Upper lobe of right lung (tissue), 1 donor: Measurements from ENCODE around the gene TMEM30B. TPM values are rescaled to one million over a fixed set of nuclear protein-coding genes. Genes with fewer than 3 reads are reported as not detected.

ENCODE experiments used
- ATAC-seq: fragments of 200-7000 bp; cut with Tn5 transposase; one replicate; pipeline ENCODE4 v1.9.1; 2020; ENCODE audit warnings: mild to moderate bottlenecking, moderate library complexity
- DNase-seq: peaks from one replicate; pipeline ENCODE4 v3.0.0-alpha.2; 2020
- H3K27ac ChIP-seq: fragments of 200-600 bp; one replicate; pipeline ENCODE4 v1.8.0; 2022
- H3K27me3 ChIP-seq: fragments of 200-600 bp; one replicate; pipeline ENCODE4 v1.8.0; 2022; ENCODE audit warnings: mild to moderate bottlenecking
- H3K36me3 ChIP-seq: fragments of 200-600 bp; one replicate; pipeline ENCODE4 v1.8.0; 2022
- H3K4me1 ChIP-seq: fragments of 200-600 bp; one replicate; pipeline ENCODE4 v1.8.0; 2022
- H3K4me3 ChIP-seq: fragments of 200-600 bp; one replicate; pipeline ENCODE4 v1.8.0; 2022; ENCODE audit warnings: mild to moderate bottlenecking
- H3K9me3 ChIP-seq: fragments of 200-600 bp; one replicate; pipeline ENCODE4 v1.8.0; 2022
- intact Hi-C: fragments of 100-400 bp; cut with DNase I; formaldehyde crosslinking; loops from one replicate; pipeline ENCODE4 v1.11.0; 2022
- total RNA-seq: library from RNA; stranded (reverse); fragmentation: NEBNext Ultra II Directional; extraction: Animal tissue kit (Norgen Biotek cat#: 25700); gene quantifications from one replicate; pipeline ENCODE4 v1.2.1, GENCODE V29; 2021
- TF ChIP-seq, protein P1 (sequence below): fragments of 200-600 bp; IDR thresholded peaks from one replicate; pipeline ENCODE4 v1.8.0; 2022; ENCODE audit warnings: antibody characterized with exemption
- donor health status: DM: no; HTN: yes; CAD: no; lungs with severe emphysema.

Gene TMEM30B
- total RNA-seq, 1 donor from 2014 or later, result 22.5 TPM

GRCh38 chr14:61238611-61239245 lies 42.4 kb downstream of the TMEM30B start:
- Histone ChIP-seq H3K36me3 (no peaks in the 10 kb centered on the region), H3K27me3 (peaks cover 4% of the 10 kb centered on the region), H3K4me3 (no peak overlapping the region), H3K9me3 (no peaks in the 10 kb centered on the region), H3K27ac (no peak overlapping the region), H3K4me1 (no peaks in the 10 kb centered on the region)
- intact Hi-C loops, result no loop called here
- TF ChIP-seq, protein P1, sequence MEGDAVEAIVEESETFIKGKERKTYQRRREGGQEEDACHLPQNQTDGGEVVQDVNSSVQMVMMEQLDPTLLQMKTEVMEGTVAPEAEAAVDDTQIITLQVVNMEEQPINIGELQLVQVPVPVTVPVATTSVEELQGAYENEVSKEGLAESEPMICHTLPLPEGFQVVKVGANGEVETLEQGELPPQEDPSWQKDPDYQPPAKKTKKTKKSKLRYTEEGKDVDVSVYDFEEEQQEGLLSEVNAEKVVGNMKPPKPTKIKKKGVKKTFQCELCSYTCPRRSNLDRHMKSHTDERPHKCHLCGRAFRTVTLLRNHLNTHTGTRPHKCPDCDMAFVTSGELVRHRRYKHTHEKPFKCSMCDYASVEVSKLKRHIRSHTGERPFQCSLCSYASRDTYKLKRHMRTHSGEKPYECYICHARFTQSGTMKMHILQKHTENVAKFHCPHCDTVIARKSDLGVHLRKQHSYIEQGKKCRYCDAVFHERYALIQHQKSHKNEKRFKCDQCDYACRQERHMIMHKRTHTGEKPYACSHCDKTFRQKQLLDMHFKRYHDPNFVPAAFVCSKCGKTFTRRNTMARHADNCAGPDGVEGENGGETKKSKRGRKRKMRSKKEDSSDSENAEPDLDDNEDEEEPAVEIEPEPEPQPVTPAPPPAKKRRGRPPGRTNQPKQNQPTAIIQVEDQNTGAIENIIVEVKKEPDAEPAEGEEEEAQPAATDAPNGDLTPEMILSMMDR, result no peak
- no peak for DNase-seq
- no peak for ATAC-seq

DNA sequence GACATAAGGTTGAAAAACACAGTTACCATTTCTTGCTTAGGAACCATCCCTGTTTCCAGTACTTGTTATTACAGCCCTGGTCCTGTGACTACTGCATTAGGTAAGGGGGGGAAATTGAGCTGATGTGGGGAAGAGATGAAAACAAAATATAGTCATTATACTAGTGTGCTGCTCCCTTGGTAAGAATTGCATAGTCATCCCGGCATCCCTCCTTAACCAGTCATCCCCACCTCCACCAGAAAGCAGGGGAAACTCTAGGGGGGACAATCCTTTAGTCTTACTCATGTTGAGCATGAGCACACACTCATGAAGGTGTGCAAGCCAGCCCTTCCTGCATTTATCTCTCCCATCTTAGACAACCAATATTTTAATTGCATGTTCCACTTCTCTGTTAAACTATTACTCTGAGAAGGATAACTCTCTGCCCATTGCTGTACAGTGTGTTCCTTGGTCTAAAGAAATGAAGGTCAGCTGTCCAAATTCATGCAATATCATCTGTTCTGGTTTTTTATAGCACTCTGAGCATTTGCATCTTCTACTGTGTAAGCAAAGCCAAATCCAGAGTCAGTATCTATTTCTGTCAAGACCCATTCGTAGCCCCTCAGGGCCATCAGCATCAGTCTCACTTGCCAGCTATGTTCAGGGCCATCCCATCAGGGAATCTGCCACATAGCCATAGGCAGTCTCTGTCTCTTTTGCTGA lies 46.8 kb downstream of the TMEM30B start:
- intact Hi-C loops, result no loop called here
- Histone ChIP-seq H3K27ac (no peak overlapping the region), H3K9me3 (no peaks in the 10 kb centered on the region), H3K4me3 (no peak overlapping the region), H3K4me1 (no peaks in the 10 kb centered on the region), H3K36me3 (no peaks in the 10 kb centered on the region), H3K27me3 (no peaks in the 10 kb centered on the region)
- no peak for ATAC-seq
- DNase-seq, result no peak
- TF ChIP-seq, protein P1, result no peak

GRCh38 chr14:61233436-61233956 lies 47.6 kb downstream of the TMEM30B start:
- no peaks in the 10 kb centered on the region for H3K9me3 ChIP-seq
- no peak overlapping the region for H3K4me3 ChIP-seq
- ATAC-seq, result no peak
- H3K27me3 ChIP-seq, result no peaks in the 10 kb centered on the region
- no peaks in the 10 kb centered on the region for H3K4me1 ChIP-seq
- H3K27ac ChIP-seq, result no peak overlapping the region
- DNase-seq, result no peak
- no peaks in the 10 kb centered on the region for H3K36me3 ChIP-seq
- TF ChIP-seq, protein P1, result no peak
- intact Hi-C loops, result no loop called here

GRCh38 chr14:61231810-61232209 lies 49.3 kb downstream of the TMEM30B start:
- no peak overlapping the region for H3K27ac ChIP-seq

DNA sequence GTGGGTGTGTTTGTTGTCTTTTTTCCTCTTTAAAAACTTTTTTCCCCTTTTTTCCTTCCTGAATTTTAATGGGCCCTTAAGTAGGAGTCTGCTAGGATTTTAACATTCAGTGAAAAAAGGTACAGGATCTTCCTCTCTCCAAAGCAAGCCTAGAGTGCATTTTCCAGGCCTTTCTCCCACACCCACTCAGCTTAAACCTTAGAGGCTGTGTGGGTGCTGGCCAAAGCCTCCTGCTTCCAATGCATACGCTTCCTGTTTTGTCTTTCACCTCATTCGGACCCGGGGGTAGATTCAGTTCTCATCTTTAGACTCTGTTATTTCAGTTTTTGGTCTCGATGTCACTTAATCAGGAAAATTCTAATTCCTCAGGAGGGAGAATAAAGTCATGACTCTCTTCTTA lies 51.2 kb downstream of the TMEM30B start:
- no peaks in the 10 kb centered on the region for H3K36me3 ChIP-seq
- no peaks in the 10 kb centered on the region for H3K27me3 ChIP-seq
- intact Hi-C loops, result no loop called here
- no peaks in the 10 kb centered on the region for H3K9me3 ChIP-seq
- no peak overlapping the region for H3K27ac ChIP-seq
- DNase-seq, result no peak
- no peak overlapping the region for H3K4me3 ChIP-seq
- no peak for ATAC-seq
- TF ChIP-seq, protein P1, result no peak
- no peaks in the 10 kb centered on the region for H3K4me1 ChIP-seq

More at GRCh38 chr14:61231810-61232209, 49.3 kb downstream of the TMEM30B start:
- TF ChIP-seq, protein P1, result no peak
- intact Hi-C loops, result no loop called here
- no peak for DNase-seq
- Histone ChIP-seq H3K4me3 (no peak overlapping the region), H3K27me3 (no peaks in the 10 kb centered on the region), H3K36me3 (no peaks in the 10 kb centered on the region), H3K4me1 (no peaks in the 10 kb centered on the region), H3K9me3 (no peaks in the 10 kb centered on the region)
- no peak for ATAC-seq
